ENCODE data around the gene MMADHC.

Gene MMADHC

DNA sequence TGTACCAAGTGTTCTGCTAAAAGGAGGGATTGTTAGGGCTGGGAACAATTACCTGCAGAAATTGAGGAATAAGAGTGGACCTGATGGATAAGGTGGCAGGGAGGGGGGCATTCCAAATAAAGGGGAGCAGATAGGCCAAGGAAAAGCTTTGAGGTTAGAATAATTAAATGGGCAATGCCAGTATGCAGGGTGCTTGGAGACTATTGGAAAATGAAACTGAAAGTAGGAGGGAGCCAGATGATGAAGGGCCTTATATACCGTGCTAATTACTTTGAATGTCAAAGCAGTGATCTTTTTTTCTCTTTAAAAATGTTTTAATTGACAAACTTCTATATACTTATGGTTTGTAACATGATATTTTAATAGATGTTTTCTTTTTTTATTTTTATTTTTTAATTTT is 42.9 kb downstream of the MMADHC start:
- DNase-seq, result no peak

DNA sequence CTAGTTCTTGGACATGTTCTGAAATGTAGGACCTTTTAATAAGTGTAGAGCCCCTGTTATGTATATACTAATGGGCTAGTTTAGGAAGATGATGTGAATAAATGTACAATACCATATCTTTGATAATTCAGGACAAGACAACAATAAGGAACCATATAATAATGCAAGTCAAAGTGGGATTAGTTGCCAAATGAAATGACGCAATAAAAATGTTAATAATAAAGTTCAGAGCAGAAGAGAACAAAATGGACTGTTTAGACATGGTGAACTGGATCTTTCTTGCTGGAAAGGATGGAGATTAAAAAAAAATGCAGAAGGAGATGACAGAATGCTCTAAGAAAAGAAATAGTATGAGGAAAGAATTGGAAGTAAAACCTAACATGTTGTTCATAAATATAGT is 43.7 kb downstream of the MMADHC start:
- DNase-seq, result no peak

DNA sequence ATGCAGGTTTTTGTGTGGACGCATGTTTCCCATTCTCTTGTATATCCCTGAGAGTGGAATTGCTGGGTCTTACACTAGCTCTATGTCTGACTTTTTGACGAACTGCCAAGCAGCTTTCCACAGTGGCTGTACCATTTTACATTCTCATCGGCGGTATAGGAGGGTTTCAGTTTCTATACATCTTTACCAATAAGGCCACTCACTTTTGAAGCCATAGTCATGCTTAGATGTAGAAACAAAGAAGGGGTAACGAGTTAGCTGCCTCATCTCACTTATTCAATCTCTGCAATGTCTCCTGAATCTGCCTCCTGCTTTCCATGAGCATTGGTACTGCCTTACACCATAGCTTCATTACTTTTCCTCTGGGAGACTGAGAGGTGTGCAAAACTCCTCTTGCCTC is 47.4 kb downstream of the MMADHC start:
- DNase-seq, result no peak

DNA sequence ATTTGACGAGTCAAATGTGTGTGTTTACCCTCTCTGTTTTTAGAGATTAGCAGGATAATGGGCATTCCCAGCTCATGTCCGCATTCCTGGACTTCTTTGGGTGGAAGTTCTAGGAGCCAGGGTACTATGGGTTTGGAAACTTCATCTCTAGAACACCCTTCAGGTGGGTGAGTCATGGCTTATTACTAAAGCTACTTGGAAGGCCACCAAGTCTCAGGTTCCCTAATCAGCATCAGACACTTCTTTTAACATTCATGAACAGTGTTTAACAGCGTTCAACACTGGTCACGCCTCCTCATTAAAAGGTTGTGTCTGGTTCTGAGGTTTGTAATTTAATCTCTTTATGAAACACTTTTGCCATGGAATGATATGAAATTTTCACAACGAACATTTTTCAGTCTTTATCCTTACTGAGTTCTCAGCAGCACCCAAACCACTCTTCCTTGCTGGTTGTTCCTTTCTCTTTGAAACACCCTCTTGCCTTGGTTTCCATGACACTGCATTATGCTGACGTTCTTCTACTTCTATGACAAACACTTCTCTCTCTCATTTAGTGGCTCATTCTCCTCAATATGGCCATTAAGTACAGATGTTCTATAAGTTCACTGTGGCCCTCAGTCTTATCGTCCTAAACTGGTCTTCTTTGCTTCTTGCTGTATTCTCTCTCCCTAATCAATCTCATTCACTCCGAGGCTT is 49.3 kb downstream of the MMADHC start:
- no peak for DNase-seq

- DNase-seq, result no peak
Observed at GRCh38 chr2:149537092-149537726, 50.4 kb downstream of the MMADHC start.

DNA sequence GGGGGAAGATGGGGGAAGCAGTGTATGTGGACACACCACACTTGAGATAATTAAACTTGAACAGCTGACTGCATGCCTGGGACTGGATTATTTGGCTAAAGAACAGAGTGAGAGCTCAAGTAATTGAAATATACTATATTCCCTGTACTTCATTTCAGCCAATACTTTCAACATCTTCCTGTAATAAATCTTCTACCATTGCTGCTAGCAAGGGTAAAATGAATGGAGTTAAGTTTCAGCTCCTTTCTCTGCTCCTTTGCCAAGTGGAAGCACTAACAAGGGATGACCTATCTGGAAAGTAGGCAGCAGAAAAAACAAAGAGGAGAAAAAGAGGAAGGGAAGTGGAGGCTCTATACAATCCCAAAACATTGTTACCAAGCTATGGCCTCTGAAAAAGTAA is 50.9 kb downstream of the MMADHC start:
- DNase-seq, result no peak

- DNase-seq, result no peak
Observed at GRCh38 chr2:149534674-149535073, 52.9 kb downstream of the MMADHC start.

DNA sequence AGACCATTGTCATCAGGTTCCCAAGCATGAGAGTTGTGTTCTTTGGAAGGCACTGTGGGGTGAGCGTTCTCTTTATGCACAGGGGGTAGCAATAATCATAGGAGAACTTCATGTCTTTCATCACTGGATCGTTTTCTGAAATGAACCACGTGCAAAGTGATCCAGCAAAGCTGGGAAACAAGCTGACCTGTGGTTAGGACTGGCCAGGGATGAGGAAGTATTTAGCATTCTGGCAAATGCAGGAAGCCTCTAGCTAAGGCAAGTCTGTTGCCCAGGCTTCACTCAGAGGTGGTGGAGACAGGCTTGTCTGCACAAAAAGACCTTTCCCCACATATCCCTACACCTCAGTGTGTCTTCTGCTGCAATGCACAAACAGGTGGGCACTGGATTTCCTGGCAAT is 58.6 kb downstream of the MMADHC start:
- DNase-seq, result no peak

DNA sequence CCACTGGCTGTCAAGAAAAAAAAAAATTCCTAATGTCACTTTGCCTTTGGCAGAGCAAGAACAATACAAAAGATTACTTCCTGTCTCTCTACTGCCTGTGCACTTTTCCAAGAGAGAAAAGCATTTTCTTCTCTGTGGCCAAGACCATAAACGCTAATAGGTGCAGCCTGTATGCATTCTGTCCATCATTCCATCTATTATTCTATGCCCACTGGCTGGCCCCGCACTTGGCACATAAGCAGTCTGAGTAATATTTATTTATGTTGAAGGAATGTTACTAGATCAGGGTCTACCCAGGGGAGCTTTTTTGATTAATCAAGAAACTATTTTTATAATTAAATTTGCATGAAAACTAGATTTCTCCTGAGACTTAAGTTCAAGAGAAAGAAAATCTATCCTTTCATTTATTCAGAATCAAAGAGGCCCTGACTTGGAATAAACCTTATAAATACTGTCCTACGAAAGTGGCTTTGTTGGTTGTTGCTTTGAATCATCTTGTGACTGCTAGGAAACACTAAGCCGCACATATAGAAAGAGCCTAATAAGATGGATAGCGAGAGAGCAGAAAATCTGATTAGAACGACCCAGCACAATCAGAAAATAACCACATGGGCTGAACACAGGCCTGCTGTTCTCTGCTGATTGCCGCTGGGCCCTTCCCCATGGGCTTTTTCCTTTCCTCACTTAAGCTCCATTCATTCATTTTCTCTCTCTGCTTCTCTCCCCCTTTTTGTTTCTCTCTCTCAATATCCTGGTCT is 59.4 kb downstream of the MMADHC start:
- no peak for DNase-seq

- no peak for DNase-seq
Observed at GRCh38 chr2:149526689-149527088, 60.9 kb downstream of the MMADHC start.

- no peak for DNase-seq
Observed at GRCh38 chr2:149525323-149525722, 62.3 kb downstream of the MMADHC start.

Measured in NCI-H1694 (cell line).